Activated naive CD4-positive, alpha-beta T cell treated with anti-CD3 and anti-CD28 coated beads, Interleukin-2, amount 50 U/mL, for 24 hours (primary cell): Measurements from ENCODE around the gene SLC25A20.

Experiments
- H3K27ac Mint-ChIP-seq: one replicate; pipeline ENCODE4 v1.8.0; 2021; ENCODE audit warnings: mild to moderate bottlenecking, mixed read lengths
- H3K27me3 Mint-ChIP-seq: one replicate; pipeline ENCODE4 v1.8.0; 2021; ENCODE audit warnings: mixed read lengths
- H3K36me3 Mint-ChIP-seq: one replicate; pipeline ENCODE4 v1.8.0; 2021; ENCODE audit warnings: mixed read lengths
- H3K4me1 Mint-ChIP-seq: one replicate; pipeline ENCODE4 v1.8.0; 2021; ENCODE audit warnings: mixed read lengths
- H3K4me3 Mint-ChIP-seq: one replicate; pipeline ENCODE4 v1.8.0; 2021; ENCODE audit warnings: mild to moderate bottlenecking, mixed read lengths
- H3K9me3 Mint-ChIP-seq: one replicate; pipeline ENCODE4 v1.8.0; 2021; ENCODE audit warnings: mixed read lengths

SLC25A20 gene

GRCh38 chr3:48898383-48899234 is at the start of gene SLC25A20:
Gene SLC25A20 (minus strand): TSS chr3:48898882. CDS start chr3:48898794, 88 bp downstream.
- H3K27ac Mint-ChIP-seq, result peak within 1 kb of the TSS; percentile 97
- H3K4me1 Mint-ChIP-seq, result peaks cover 45% of the 10 kb centered on the region
- no peaks in the 10 kb centered on the region for H3K27me3 Mint-ChIP-seq
- H3K36me3 Mint-ChIP-seq, result peaks cover 1% of the 10 kb centered on the region
- peak within 1 kb of the TSS; percentile 94 for H3K4me3 Mint-ChIP-seq
- no peaks in the 10 kb centered on the region for H3K9me3 Mint-ChIP-seq

- H3K4me1 Mint-ChIP-seq, result peaks cover 45% of the 10 kb centered on the region
- peaks cover 6% of the 10 kb centered on the region for H3K36me3 Mint-ChIP-seq
- no peak overlapping the region for H3K27ac Mint-ChIP-seq
- no peak overlapping the region for H3K4me3 Mint-ChIP-seq
- no peaks in the 10 kb centered on the region for H3K27me3 Mint-ChIP-seq
- no peaks in the 10 kb centered on the region for H3K9me3 Mint-ChIP-seq
Observed at GRCh38 chr3:48945891-48946549, 47.3 kb upstream of the SLC25A20 start.

- no peak overlapping the region for H3K4me3 Mint-ChIP-seq
- peaks cover 45% of the 10 kb centered on the region for H3K4me1 Mint-ChIP-seq
Observed at GRCh38 chr3:48945432-48945831, 46.8 kb upstream of the SLC25A20 start.

DNA sequence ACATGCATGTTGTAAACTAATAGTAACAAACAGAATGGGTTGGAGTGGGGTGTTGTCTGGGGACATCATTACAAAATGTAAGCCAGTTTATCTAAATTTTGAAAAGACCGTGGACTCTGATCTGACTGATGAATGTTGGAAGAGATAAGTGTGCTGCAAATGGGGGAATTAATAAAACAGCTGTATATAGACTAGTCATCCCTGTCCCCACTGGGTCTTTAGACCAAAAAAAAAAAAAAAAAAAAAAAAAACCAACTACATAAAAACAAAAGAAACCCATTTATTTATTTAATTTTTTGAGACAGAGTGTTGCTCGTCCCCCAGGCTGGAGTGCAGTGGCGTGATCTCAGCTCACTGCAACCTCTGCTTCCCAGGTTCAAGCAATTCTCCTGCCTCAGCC is 40.0 kb upstream of the SLC25A20 start:
- Mint-ChIP-seq H3K36me3 (peaks cover 19% of the 10 kb centered on the region), H3K27me3 (no peaks in the 10 kb centered on the region), H3K4me3 (no peak overlapping the region), H3K27ac (no peak overlapping the region), H3K9me3 (no peaks in the 10 kb centered on the region), H3K4me1 (peaks cover 49% of the 10 kb centered on the region)

More at GRCh38 chr3:48945432-48945831, 46.8 kb upstream of the SLC25A20 start:
- H3K27ac Mint-ChIP-seq, result no peak overlapping the region
- no peaks in the 10 kb centered on the region for H3K27me3 Mint-ChIP-seq
- peaks cover 6% of the 10 kb centered on the region for H3K36me3 Mint-ChIP-seq
- no peaks in the 10 kb centered on the region for H3K9me3 Mint-ChIP-seq

DNA sequence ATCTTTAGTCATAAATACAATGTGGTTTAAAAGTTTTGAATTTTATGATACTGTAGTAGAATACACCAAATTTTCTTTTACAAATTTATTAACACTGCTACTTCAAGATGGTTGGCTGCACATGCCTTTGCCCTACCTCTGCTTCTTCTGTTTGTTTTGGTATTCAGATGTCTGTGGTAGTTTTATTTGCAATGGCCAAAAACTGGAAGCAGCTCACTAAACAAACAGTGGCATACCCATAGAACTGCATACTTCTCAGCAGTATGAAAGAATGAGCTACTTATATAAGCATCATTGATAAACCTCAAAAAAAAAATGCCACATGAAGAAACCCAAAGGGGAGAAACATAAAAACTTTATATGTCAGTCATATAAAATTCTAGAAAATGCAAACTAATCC is 39.5 kb upstream of the SLC25A20 start:
- H3K4me3 Mint-ChIP-seq, result peak overlapping the region; percentile 7
- no peaks in the 10 kb centered on the region for H3K9me3 Mint-ChIP-seq
- no peaks in the 10 kb centered on the region for H3K27me3 Mint-ChIP-seq
- H3K27ac Mint-ChIP-seq, result no peak overlapping the region
- H3K36me3 Mint-ChIP-seq, result peaks cover 18% of the 10 kb centered on the region
- peaks cover 48% of the 10 kb centered on the region for H3K4me1 Mint-ChIP-seq

DNA sequence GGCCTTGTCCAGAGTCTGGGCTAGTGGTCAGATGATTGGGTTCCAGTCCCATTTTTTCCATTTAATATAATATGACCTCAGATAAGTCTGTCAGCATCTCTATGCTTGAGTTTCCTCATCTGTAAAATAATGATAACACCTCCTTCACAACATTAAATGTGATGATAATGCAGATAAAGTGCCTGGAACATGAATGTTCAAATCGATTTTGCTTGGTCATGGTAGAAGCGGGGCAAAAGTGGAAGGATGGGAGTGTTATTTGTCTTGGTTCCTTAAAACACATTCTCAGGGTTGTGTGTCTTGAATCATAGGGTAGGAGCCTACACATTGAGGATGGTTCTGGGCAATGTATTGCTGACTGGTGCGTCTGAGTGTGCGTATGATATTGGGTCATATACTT is 36.8 kb upstream of the SLC25A20 start:
- no peaks in the 10 kb centered on the region for H3K27me3 Mint-ChIP-seq
- peaks cover 55% of the 10 kb centered on the region for H3K4me1 Mint-ChIP-seq
- H3K36me3 Mint-ChIP-seq, result peaks cover 19% of the 10 kb centered on the region
- no peaks in the 10 kb centered on the region for H3K9me3 Mint-ChIP-seq
- no peak overlapping the region for H3K27ac Mint-ChIP-seq
- no peak overlapping the region for H3K4me3 Mint-ChIP-seq

DNA sequence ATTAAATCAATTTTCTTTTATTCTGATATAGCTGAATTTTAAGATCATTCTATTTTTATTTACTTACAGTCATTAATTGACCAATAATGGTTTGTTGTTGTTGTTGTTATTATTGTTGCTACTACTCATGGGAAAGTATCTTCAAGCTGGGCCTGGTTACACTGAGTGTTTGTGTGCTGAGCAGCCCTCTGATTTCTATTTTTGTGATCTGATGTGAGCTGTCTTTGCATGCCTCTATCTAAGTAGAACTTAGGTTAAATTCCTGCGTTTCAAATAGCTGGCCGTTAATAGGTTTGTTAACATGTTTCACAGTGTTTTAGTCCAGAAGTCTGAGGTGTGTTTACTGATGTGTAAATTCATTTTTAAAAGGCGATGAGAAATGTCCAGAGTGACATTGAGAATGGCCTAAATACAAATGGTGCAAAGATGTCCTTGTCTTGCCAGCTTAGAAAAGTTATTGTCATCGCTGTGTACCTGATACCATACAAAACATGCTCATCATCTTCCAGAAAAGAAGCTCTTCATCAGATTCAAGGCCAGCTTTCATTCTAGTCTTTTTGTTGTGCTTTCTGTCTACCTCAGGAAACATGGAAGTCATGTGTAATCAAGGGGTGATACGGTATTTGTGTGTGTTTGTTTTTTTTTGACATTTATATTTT is 35.8 kb upstream of the SLC25A20 start:
- Mint-ChIP-seq H3K27ac (no peak overlapping the region), H3K27me3 (no peaks in the 10 kb centered on the region), H3K36me3 (peaks cover 25% of the 10 kb centered on the region), H3K9me3 (no peaks in the 10 kb centered on the region), H3K4me1 (peaks cover 62% of the 10 kb centered on the region), H3K4me3 (no peak overlapping the region)

DNA sequence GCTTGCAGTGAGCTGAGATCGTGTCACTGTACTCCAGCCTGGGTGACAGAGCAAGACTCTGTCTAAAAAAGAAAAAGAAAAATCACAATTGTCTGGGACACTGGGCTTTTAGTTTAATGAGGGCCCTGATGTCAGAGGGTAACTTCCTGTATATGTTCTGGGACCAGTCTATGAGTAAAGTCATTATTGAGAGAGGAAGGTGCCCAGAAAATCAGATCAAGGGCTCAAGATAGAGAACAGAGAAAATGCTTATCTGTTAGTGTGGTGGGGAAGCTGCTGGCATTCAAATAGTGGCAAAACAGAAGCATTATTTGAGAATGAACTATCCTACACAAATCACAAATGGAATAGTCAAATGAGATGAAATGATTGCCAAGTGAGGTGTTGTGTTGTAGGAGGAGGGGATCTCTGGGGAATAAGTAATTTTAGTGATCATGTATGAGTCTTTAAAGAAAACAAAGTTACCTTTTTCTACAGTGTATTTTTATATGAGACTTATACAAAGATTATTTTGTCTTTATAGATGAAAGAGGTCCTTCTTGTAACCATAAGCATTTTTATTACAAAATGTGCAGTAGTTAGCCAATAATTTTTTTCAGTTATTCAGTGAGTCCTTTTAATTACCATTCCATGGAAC is 33.4 kb upstream of the SLC25A20 start:
- no peaks in the 10 kb centered on the region for H3K27me3 Mint-ChIP-seq
- no peak overlapping the region for H3K27ac Mint-ChIP-seq
- peaks cover 22% of the 10 kb centered on the region for H3K36me3 Mint-ChIP-seq
- no peaks in the 10 kb centered on the region for H3K9me3 Mint-ChIP-seq
- H3K4me1 Mint-ChIP-seq, result peaks cover 71% of the 10 kb centered on the region
- H3K4me3 Mint-ChIP-seq, result peak overlapping the region; percentile 0

- Mint-ChIP-seq H3K36me3 (peaks cover 24% of the 10 kb centered on the region), H3K27me3 (no peaks in the 10 kb centered on the region), H3K4me1 (peaks cover 78% of the 10 kb centered on the region), H3K4me3 (no peak overlapping the region), H3K9me3 (no peaks in the 10 kb centered on the region), H3K27ac (no peak overlapping the region)
Observed at GRCh38 chr3:48930590-48930989, 31.9 kb upstream of the SLC25A20 start.

- peak overlapping the region; percentile 79 for H3K4me3 Mint-ChIP-seq
- peaks cover 71% of the 10 kb centered on the region for H3K4me1 Mint-ChIP-seq
- no peaks in the 10 kb centered on the region for H3K27me3 Mint-ChIP-seq
- peaks cover 21% of the 10 kb centered on the region for H3K36me3 Mint-ChIP-seq
- H3K9me3 Mint-ChIP-seq, result no peaks in the 10 kb centered on the region
- peak overlapping the region; percentile 73 for H3K27ac Mint-ChIP-seq
Observed at GRCh38 chr3:48929358-48930035, 30.8 kb upstream of the SLC25A20 start.

DNA sequence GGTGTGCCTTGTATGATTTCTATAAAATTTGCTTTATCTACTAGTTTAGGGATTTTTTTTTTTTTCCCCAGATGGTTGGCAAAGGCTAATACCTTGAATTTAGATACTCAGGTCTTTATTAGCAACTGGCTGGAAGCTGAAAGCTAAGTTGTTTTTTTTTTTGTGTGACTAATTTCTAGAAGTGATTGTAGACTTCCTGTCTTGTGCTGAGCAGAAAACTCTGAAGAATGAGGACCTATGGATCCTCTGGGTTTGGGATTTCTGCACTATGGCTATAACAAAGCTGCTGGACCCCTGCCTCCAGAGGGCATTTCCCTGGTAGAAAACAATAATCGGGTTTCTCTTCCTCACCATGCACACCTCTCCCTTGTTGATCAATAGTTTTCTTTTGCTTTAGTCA is 30.0 kb upstream of the SLC25A20 start:
- H3K27me3 Mint-ChIP-seq, result no peaks in the 10 kb centered on the region
- H3K4me1 Mint-ChIP-seq, result peaks cover 64% of the 10 kb centered on the region
- H3K27ac Mint-ChIP-seq, result peak overlapping the region; percentile 12
- no peaks in the 10 kb centered on the region for H3K9me3 Mint-ChIP-seq
- peaks cover 18% of the 10 kb centered on the region for H3K36me3 Mint-ChIP-seq
- peak overlapping the region; percentile 51 for H3K4me3 Mint-ChIP-seq

DNA sequence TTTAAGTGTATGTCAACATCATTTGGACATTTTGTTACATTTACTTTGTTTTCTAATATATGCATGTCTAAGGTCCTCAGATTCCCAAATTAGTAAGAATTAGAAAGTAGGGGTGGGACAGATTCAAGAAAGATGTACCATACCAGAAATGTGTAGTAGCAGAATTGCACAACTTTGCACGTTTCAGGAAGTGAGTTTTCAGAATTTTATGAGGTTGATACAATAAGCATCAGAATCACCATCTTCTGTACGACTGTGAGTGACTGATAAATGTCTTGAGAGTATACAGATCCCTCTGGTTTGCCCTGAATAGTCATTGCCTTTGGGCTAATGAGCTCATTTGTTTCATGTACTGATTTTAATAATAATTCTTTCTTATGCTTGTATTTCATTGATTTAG is 29.2 kb upstream of the SLC25A20 start:
- Mint-ChIP-seq H3K27me3 (no peaks in the 10 kb centered on the region), H3K4me1 (peaks cover 62% of the 10 kb centered on the region), H3K9me3 (no peaks in the 10 kb centered on the region), H3K27ac (peak overlapping the region; percentile 6), H3K4me3 (peak overlapping the region; percentile 72), H3K36me3 (peaks cover 18% of the 10 kb centered on the region)

GRCh38 chr3:48926425-48927392 is 28.0 kb upstream of the SLC25A20 start:
- H3K4me3 Mint-ChIP-seq, result peak overlapping the region; percentile 72
- no peaks in the 10 kb centered on the region for H3K9me3 Mint-ChIP-seq
- H3K36me3 Mint-ChIP-seq, result peaks cover 14% of the 10 kb centered on the region
- H3K4me1 Mint-ChIP-seq, result peaks cover 57% of the 10 kb centered on the region
- peak overlapping the region; percentile 46 for H3K27ac Mint-ChIP-seq
- H3K27me3 Mint-ChIP-seq, result no peaks in the 10 kb centered on the region
